Esophagus muscularis mucosa (tissue), 4 donors: ENCODE results near the gene OSGEP. TPM values are rescaled to one million over a fixed set of nuclear protein-coding genes. Genes with fewer than 3 reads are reported as not detected.

Experiments
- DNase-seq: peaks from one replicate; pipeline ENCODE4 v3.0.0-alpha.2; 2017; ENCODE audit errors: extremely low spot score
- H3K27ac ChIP-seq, 4 donors: fragments of 200-600 bp; sonication (generic); replicated peaks in 1 of 4; 1 replicate in 3 of 4; 2 replicates in 1 of 4; pipeline ENCODE4 v1.5.1; 2016 to 2019; ENCODE audit warnings: mild to moderate bottlenecking in 1 of 4
- H3K27me3 ChIP-seq, 4 donors: fragments of 200-600 bp; sonication (generic); one replicate each; pipeline versions ENCODE4 v1.5.1 to v1.6.0; 2016 to 2019
- H3K36me3 ChIP-seq, 4 donors: fragments of 200-600 bp; sonication (generic); one replicate each; pipeline ENCODE4 v1.5.1; 2016 to 2019
- H3K4me1 ChIP-seq, 4 donors: fragments of 200-600 bp; sonication (generic); one replicate each; pipeline ENCODE4 v1.5.1; 2016 to 2019
- H3K4me3 ChIP-seq, 4 donors: fragments of 200-600 bp; sonication (generic); 1 replicate in 2 of 4; 2 replicates in 2 of 4; pipeline ENCODE4 v1.5.1; 2016 to 2019; ENCODE audit warnings: mild to moderate bottlenecking in 4 of 4, moderate library complexity in 1 of 4
- H3K9me3 ChIP-seq, 4 donors: fragments of 200-600 bp; sonication (generic); 1 replicate in 3 of 4; 2 replicates in 1 of 4; pipeline ENCODE4 v1.5.1; 2016 to 2019
- EP300 ChIP-seq: sonication (generic); formaldehyde crosslinking; IDR thresholded peaks from one replicate; pipeline ENCODE4 v1.6.1; 2017; ENCODE audit warnings: antibody characterized with exemption
- POLR2A ChIP-seq: fragments of 450-650 bp; IDR thresholded peaks from one replicate; pipeline ENCODE4 v1.6.1; 2017; ENCODE audit warnings: antibody characterized with exemption, moderate library complexity, mild to moderate bottlenecking, low read depth
- POLR2AphosphoS5 ChIP-seq, 2 donors: sonication (generic); formaldehyde crosslinking; IDR thresholded peaks; one replicate each; pipeline ENCODE4 v1.6.1; 2017; ENCODE audit warnings: antibody characterized with exemption in 2 of 2
- WGBS: methylation state at CpG from one replicate; pipeline ENCODE4 v1.1.5; 2018; 5-methylcytosine and 5-hydroxymethylcytosine counted together
- intact Hi-C: fragments of 100-400 bp; cut with DNase I; formaldehyde crosslinking; loops from one replicate; pipeline ENCODE4 v1.15.1; 2023
- total RNA-seq, 4 donors: library from RNA; depleted of rRNA; stranded (reverse); fragments of >200 nt; gene quantifications; one replicate each; pipeline versions ENCODE4 v1.1.0 to v1.2.1, GENCODE V29; 2016
- TF ChIP-seq, protein P1 (sequence below), 3 experiments: fragments of 200-600 bp in 2 of 3; fragments of 450-650 bp in 1 of 3; sonication (generic) in 2 of 3; IDR thresholded peaks; one replicate each; pipeline ENCODE4 v1.5.1; 2017 to 2019; ENCODE audit warnings: antibody characterized with exemption in 3 of 3, mild to moderate bottlenecking in 2 of 3, moderate library complexity in 1 of 3

OSGEP gene
- total RNA-seq, 4 donors from 2014 or later: 23.5 to 36.8 (median 24.8) TPM

DNA sequence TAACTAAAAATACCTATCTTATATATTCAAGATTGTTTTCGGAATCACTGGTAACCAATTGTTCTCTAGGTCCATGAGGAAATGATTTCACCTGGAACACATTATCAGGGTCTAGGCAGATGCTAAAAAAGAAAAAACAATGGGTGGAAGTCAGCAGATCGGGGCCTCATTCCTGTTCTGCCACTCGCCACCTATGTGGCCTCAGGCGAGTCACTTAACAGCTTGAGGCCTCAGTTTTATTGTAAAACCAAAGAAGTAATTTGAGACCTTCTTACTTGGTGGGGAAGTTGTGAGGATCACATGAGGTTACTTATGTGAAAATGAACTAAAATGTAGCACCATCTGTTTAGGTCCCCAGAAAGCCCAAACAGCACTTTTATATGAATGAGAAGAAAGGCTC lies 44.5 kb upstream of the OSGEP start:
- TF ChIP-seq EP300 (no peak), POLR2AphosphoS5 (IDR thresholded peaks at IDR 0.05) (no peak), POLR2A (no peak)
- TF ChIP-seq, protein P1, sequence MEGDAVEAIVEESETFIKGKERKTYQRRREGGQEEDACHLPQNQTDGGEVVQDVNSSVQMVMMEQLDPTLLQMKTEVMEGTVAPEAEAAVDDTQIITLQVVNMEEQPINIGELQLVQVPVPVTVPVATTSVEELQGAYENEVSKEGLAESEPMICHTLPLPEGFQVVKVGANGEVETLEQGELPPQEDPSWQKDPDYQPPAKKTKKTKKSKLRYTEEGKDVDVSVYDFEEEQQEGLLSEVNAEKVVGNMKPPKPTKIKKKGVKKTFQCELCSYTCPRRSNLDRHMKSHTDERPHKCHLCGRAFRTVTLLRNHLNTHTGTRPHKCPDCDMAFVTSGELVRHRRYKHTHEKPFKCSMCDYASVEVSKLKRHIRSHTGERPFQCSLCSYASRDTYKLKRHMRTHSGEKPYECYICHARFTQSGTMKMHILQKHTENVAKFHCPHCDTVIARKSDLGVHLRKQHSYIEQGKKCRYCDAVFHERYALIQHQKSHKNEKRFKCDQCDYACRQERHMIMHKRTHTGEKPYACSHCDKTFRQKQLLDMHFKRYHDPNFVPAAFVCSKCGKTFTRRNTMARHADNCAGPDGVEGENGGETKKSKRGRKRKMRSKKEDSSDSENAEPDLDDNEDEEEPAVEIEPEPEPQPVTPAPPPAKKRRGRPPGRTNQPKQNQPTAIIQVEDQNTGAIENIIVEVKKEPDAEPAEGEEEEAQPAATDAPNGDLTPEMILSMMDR (IDR thresholded peaks at IDR 0.05): no peak
- H3K4me1 ChIP-seq: no peaks in the 10 kb centered on the region
- intact Hi-C loops: no loop called here
- WGBS: 57% methylated on average over 4 of the region's 4 CpGs
- no peaks in the 10 kb centered on the region for H3K27me3 ChIP-seq
- H3K4me3 ChIP-seq: no peak overlapping the region
- H3K36me3 ChIP-seq: no peaks in the 10 kb centered on the region
- DNase-seq: no peak
- no peak overlapping the region for H3K27ac ChIP-seq
- no peaks in the 10 kb centered on the region for H3K9me3 ChIP-seq

DNA sequence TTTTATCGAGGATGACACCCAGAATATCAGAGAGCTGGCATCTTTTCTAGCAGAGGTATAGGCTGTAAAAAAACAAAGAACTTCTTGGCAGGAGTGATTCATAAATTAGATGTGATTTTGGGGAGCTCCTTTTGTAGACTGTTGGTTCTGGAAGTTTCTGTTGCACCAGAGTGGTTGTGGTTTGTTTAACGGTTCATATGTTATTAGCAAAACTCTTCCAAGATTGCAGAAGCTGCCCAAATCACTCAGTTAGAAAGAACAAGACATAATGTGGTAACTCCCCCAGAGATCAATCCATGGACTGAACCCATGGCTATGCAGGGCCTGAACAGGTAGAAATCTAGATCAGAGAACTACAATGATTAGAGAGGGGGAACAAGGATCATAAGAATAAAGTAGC lies 44.0 kb upstream of the OSGEP start:
- TF ChIP-seq POLR2A (no peak), POLR2AphosphoS5 (IDR thresholded peaks at IDR 0.05) (no peak), EP300 (no peak)
- TF ChIP-seq, protein P1 (IDR thresholded peaks at IDR 0.05): no peak
- Histone ChIP-seq H3K27ac (no peak overlapping the region), H3K9me3 (no peaks in the 10 kb centered on the region), H3K36me3 (no peaks in the 10 kb centered on the region), H3K4me3 (no peak overlapping the region), H3K27me3 (no peaks in the 10 kb centered on the region), H3K4me1 (no peaks in the 10 kb centered on the region)
- WGBS: 89% methylated on average over 2 of the region's 2 CpGs
- no peak for DNase-seq
- intact Hi-C loops: no loop called here

GRCh38 chr14:20494935-20495766 lies 40.5 kb upstream of the OSGEP start:
- 85% methylated on average over 8 of the region's 8 CpGs for WGBS
- Histone ChIP-seq H3K36me3 (no peaks in the 10 kb centered on the region), H3K27ac (no peak overlapping the region), H3K9me3 (no peaks in the 10 kb centered on the region), H3K4me3 (no peak overlapping the region), H3K27me3 (peaks cover 0 to 5% (median 0%) of the 10 kb centered on the region in 4 donors), H3K4me1 (peaks cover 0 to 4% (median 1%) of the 10 kb centered on the region in 4 donors)
- intact Hi-C loops: no loop called here
- TF ChIP-seq EP300 (no peak), POLR2A (no peak), POLR2AphosphoS5 (IDR thresholded peaks at IDR 0.05) (no peak)
- TF ChIP-seq, protein P1 (IDR thresholded peaks at IDR 0.05): no peak
- no peak for DNase-seq

GRCh38 chr14:20493634-20494033 lies 39.0 kb upstream of the OSGEP start:
- H3K4me1 ChIP-seq: peaks cover 0 to 10% (median 1%) of the 10 kb centered on the region in 4 donors
- no peaks in the 10 kb centered on the region for H3K9me3 ChIP-seq
- TF ChIP-seq POLR2A (no peak), POLR2AphosphoS5 (IDR thresholded peaks at IDR 0.05) (no peak), EP300 (no peak)
- TF ChIP-seq, protein P1 (IDR thresholded peaks at IDR 0.05): no peak

More at GRCh38 chr14:20493634-20494033, 39.0 kb upstream of the OSGEP start:
- 42% methylated on average over 2 of the region's 2 CpGs for whole genome bisulfite sequencing
- H3K4me3 ChIP-seq: no peak overlapping the region
- no peaks in the 10 kb centered on the region for H3K36me3 ChIP-seq
- no peak for DNase-seq
- intact Hi-C loops: no loop called here
- H3K27me3 ChIP-seq: peaks cover 0 to 5% (median 0%) of the 10 kb centered on the region in 4 donors
- H3K27ac ChIP-seq: no peak overlapping the region
